Non-pigmented ciliary epithelial cell (primary cell): ENCODE results near the gene DEFB131A.
"Not testable (repeated sequence)": the region's sequence is repeated elsewhere in the genome, so short reads cannot be mapped to it uniquely, and the experiment has no call there.

Experiments used
- DNase-seq: peaks from one replicate; pipeline ENCODE4 v3.0.0-alpha.2; 2010; ENCODE audit warnings: low read depth

Gene DEFB131A, protein sequence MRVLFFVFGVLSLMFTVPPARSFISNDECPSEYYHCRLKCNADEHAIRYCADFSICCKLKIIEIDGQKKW

DNA sequence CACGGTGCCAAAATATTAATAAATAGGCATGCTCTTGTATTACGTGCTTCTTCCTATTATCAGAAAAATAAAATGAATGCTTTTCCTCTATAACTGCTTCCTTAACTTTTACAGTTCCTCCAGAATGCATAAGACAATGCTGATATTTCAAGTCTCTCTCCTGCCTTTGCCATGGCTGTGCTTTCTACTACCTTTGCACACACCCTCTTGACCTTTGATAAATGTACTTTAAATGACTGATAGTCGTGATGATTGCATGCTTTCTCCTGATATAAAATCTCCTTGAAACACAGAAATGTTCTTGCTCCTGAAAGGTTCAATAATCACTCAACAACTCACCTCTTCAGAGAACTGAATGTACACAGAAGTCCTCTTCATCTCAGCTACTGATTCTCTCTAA is at the start of gene DEFB131A:
TSS of gene DEFB131A (plus strand) at position 301 of the 400 bp plus-strand sequence. CDS start 120 bp downstream, outside the sequence.
- not testable (repeated sequence) for DNase-seq

GRCh38 chr4:9405774-9406173 is 38.4 kb upstream of the DEFB131A start:
- not testable (repeated sequence) for DNase-seq

GRCh38 chr4:9406491-9406890 is 37.7 kb upstream of the DEFB131A start:
- DNase-seq, result not testable (repeated sequence)

GRCh38 chr4:9409793-9410192 is 34.4 kb upstream of the DEFB131A start:
- DNase-seq, result no peak

DNA sequence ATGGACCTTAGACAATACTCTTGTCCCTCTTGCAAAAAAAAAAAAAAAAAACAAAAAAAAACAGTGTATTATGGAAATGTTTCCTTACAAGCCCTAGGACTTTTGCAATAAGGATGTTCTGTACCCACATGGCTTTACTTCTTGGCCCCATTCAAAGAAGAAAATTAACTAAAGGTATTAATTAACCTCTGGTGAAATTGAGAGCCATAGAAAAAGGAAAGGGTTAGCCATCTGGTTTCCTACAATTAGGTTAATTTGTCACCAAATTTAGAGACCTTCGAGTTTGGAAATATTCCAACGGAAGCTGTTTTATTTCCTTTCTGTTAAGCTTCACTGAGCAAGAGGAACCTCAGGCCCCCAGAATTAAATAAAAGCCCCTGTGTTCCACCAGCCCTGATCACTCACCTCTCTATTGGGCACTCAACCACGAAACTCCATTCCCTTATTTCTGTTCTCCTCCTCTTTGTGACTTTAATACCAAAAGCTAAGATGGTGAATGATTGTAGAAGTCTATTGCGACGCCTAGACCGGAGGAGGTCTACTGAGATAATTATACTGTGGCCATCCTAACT is 22.2 kb upstream of the DEFB131A start:
- DNase-seq, result not testable (repeated sequence)

DNA sequence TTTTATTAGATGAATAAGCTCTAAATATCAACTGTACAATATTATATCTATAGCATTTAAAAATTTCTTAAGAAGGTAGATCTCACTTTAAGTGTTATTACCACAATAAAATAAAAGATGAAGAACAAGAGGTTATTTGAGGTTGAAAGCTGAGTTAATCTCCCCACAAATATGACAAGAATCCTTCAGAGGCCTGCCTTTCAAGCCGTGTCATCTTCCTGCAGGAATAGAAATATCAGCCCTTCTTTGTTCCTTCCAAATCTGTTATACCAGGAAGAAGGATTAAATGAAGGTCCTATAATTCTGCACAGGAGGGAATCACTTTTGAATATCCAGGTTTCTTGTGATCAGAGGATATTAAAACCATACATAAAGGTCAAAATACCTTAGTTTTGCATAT is 18.3 kb upstream of the DEFB131A start:
- DNase-seq, result not testable (repeated sequence)

- DNase-seq, result not testable (repeated sequence)
Measured at GRCh38 chr4:9430061-9430460, 14.2 kb upstream of the DEFB131A start.

GRCh38 chr4:9433320-9433719 is 10.9 kb upstream of the DEFB131A start:
- DNase-seq, result not testable (repeated sequence)

DNA sequence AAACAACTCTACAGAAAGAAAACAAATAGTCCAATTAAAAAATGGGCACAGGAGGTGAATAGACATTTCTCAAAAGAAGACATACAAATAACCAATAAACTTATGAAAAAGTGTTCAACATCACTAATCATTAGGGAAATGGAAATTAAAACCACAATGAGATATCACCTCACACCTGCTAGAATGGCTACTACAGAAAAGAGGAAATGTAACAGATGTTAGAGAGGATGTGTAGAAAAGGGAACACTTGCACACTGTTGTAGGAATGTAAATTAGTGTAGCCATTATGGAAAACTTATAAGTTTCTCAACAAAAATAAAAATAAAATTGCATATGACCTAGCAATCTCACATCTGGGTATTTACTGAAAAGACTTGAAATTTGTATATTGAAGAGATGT is 7.5 kb upstream of the DEFB131A start:
- DNase-seq, result not testable (repeated sequence)

DNA sequence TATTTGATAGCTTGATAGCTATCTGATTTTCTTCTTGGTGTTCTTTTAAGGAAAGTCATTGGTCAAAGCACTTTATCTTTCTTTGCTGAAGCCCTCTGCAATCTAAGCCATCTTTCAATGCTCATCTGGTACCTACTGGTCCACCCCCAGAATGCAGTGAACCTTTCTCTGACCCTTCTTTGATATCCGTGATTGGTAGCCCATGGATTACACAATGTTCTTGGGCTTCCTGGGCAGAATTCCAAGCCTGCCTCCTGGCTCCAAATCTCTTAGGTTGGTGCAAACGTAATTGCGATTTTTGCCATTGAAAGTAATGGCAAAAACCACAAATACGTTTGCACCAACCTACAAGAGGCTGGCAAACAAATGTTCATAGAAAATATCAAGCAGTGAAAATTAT is 1.9 kb upstream of the DEFB131A start:
- DNase-seq, result not testable (repeated sequence)

- DNase-seq, result not testable (repeated sequence)
Measured at GRCh38 chr4:9444681-9445080, 467 bp downstream of the DEFB131A start.

DNA sequence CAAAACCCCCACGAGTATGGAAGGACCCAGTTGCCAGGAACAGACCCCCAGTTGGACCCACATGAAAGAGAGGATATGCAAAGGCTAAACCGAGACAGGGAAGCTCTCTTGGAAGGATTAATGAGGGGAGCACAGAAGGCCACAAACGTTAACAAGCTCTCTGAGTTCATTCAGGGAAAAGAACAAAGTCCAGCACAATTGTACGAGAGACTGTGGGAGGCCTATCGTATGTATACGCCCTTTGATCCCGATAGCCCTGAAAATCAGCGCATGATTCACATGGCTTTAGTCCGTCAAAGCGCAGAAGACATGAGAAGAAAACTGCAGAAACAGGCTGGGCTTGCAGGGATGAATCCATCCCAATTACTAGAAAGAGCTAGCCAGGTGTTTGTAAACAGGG is 8.0 kb downstream of the DEFB131A start:
- DNase-seq, result not testable (repeated sequence)

DNA sequence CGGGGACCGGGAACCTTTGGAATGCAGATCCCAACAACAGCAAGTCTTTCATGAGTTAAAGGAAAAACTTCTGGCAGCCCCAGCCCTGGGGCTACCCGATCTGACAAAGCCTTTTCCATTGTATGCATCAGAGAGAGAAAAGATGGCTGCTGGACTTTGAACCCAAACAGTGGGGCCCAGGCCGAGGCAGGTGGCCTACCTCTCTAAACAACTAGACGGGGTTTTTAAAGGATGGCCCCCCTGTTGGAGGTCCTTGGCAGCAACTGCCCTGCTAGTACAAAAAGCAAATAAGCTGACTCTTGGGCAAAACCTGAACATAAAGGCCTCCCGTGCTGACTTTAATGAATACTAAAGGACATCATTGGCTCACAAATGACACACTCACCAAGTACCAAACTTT is 10.1 kb downstream of the DEFB131A start:
- DNase-seq, result not testable (repeated sequence)

- not testable (repeated sequence) for DNase-seq
Measured at GRCh38 chr4:9455046-9455445, 10.8 kb downstream of the DEFB131A start.

GRCh38 chr4:9479466-9479865 is 35.3 kb downstream of the DEFB131A start:
- DNase-seq, result not testable (repeated sequence)

- not testable (repeated sequence) for DNase-seq
Measured at GRCh38 chr4:9480066-9480465, 35.9 kb downstream of the DEFB131A start.

GRCh38 chr4:9482871-9483270 is 38.7 kb downstream of the DEFB131A start:
- not testable (repeated sequence) for DNase-seq

DNA sequence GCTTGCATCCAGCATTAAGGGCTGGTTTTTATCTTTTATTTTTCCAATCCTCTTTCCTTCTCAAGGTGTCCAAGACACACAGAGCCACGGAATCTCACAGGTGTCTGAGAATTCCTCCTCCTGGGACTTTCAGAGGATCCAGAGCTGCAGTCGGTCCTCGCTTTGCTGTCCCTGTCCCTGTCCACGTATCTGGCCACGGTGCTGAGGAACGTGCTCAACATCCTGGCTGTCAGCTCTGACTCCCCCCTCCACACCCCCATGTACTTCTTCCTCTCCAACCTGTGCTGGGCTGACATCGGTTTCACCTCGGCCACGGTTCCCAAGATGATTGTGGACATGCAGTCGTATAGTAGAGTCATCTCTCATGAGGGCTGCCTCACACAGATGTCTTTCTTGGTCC is 39.5 kb downstream of the DEFB131A start:
- DNase-seq, result not testable (repeated sequence)

DNA sequence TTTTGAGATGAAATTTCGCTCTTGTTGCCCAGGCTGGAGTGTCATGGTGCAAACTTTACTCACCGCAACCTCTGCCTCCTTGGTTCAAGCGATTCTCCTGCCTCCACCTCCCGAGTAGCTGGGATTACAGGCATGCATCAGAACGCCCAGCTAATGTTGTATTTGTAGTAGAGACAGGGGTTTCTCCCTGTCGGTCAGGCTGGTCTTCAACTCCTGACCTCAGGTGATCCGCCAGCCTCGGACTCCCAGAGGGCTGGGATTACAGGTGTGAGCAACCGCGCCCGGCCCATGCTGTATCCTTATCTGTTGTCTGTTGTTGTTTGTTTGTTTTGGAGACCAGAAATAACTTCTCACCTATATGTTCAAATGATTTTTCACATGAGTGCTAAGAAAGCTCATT is 42.7 kb downstream of the DEFB131A start:
- not testable (repeated sequence) for DNase-seq

DNA sequence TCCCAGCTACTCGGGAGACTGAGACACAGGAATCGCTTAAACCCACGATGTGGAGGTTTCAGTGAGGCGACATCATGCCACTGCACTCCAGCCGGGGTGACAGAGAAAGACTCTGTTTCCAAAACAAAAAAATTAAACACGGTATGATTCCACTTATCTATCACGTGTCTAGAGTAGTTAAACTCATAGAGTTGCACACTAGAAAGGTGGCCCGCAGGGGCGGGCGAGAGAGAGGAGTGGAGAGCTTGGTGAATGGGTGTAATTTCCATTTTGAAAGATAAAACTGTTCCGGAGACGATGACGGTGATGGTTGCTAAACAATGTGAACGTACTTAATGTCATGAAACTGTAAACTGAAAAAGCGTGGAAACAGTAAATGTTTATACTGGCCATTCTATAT is 44.6 kb downstream of the DEFB131A start:
- not testable (repeated sequence) for DNase-seq

DNA sequence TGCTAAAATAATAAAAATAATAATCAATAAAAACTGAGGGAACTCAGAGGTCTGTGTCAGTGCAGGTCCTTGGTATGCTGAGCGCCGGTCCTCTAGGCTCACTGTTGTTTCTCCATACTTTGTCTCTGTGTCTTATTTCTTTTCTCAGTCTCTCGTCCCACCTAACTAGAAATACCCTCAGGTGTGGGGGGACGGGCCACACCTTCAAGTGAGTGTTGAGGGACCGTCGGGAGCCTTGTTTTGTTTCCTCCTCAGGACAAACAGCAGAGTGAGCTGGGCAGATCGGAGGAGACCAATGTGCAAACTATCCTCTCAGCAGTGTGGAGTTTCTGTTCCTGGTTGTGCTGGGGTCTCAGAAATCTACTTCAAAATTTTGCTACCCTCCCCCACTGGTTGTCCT is 46.3 kb downstream of the DEFB131A start:
- DNase-seq, result not testable (repeated sequence)

- DNase-seq, result not testable (repeated sequence)
Measured at GRCh38 chr4:9490986-9491385, 46.8 kb downstream of the DEFB131A start.

GRCh38 chr4:9493589-9493988 is 49.4 kb downstream of the DEFB131A start:
- not testable (repeated sequence) for DNase-seq
